A172 (cell line): ENCODE measurements around the gene MAP3K7CL. TPM values are rescaled to one million over a fixed set of nuclear protein-coding genes. Genes with fewer than 3 reads are reported as not detected.

ENCODE experiments used
- DNase-seq: peaks from one replicate; pipeline ENCODE4 v3.0.0-alpha.2; 2015; ENCODE audit warnings: low spot score
- total RNA-seq: library from RNA; depleted of rRNA; stranded (reverse); fragments of >200 nt; shearing (Covaris generic); gene quantifications from 2 replicates; pipeline ENCODE4 v1.2.3, GENCODE V29; 2014; rRNA removed

Gene MAP3K7CL, protein sequence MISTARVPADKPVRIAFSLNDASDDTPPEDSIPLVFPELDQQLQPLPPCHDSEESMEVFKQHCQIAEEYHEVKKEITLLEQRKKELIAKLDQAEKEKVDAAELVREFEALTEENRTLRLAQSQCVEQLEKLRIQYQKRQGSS
- total RNA-seq, result 19.4 and 21.7 TPM in 2 replicates

DNA sequence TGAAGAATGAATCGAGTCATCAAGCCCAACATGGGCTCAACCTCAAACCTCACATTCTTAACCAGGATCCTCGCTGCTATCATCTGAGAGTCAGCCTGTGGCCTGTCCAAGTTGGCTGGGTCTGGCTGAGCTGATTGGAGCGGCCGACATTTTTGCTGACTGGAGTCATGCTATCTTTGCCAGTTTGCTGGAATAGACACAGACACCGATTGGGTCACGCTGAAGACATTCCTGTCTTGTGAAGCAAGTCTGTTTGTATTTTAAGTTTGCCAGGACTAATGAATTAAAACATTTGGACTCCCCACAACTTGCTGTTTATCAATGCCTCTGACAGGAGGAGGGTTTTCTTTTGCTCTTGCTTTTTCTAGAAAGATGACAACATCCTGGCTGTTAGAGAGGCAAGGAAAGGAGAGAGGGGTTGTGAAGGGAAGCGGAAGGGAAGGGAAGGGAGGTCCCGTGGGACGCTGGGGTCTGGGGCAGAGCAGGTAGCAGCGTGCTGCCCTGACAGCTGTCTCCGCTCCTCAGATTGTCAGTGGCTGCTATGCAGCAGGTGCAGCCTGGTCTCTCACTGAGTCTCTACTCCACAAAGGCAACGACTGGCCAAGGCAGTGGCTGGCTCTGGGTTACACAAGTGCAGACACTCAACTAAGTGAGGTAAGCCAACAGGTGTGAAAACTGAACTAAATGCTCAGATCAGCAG lies at the start of gene MAP3K7CL:
TSS of gene MAP3K7CL (plus strand) at position 375 of the 700 bp plus-strand sequence. CDS start 2,701 bp downstream, outside the sequence.
- DNase-seq, result peak; percentile 99

DNA sequence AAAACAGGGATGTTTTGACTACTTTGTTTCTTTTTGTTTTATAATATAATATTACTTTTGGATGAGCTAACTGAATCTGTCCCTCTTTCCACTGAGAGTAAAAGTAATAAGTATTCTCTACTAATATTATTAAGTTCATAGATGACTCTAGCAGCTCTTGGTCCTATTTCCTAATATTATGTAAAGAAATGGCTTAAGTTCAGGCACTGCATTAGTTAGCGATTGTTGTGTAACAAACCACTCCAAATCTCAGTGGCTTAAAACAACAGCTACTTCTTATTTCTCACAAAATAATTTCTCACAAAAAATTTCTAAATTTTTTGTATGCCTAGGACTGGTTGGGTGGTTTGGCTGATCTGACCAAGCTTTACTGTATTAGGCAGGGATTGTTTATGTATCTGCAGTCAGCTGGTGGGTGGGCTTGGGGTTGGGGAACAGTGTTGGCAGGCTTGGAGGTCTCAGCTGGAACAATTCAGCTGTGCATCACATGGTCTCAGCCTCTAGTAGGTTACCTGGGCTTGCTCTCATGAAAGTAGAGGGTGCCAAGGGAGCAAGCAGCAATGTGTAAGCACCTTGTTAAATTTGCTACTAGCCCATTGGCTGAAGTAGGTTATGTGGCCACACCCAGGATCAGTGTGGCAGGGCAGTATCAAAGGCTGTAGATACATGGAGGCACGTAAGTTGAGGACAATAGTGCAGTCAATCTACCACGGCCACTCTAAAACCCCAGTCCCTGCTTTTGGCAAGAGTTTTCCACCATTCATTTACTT lies 48.2 kb upstream of the MAP3K7CL start:
- DNase-seq, result no peak

DNA sequence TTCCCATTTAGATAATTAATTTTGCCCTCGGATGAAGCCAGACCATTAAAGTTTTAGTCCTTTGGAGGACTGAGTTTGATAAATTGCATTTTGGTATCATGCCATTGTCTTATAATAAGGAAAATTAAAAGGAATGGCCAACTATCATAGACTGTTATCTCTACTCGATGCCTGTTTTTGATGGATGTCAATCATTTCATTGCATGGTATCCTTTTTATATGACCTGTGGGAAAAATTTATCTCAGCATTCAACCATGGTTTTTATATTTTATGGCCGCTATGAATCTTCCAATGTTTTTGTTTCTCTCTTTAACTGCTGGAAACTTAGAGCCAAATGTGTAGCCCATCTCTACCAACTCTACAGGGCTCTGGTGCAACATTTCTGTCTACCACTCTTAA lies 47.1 kb upstream of the MAP3K7CL start:
- DNase-seq, result no peak

DNA sequence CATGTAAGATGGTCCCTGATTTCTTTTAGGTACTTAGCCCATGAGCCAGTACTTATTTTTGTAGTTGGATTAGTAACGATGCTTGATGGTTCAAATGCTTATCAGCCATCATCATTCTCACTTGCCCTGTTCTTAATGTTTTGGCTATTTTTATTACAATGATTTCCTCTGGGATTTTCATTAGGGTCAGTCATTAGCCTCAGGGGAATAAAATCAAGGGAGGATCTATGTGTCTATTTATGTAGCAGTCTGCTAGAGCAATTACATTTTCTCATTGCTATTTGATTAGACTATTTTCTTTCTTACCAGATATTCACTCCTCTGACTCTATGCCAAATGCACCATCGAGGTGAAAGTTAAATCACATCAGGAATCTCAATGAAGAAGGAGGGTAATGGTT lies 46.1 kb upstream of the MAP3K7CL start:
- no peak for DNase-seq

DNA sequence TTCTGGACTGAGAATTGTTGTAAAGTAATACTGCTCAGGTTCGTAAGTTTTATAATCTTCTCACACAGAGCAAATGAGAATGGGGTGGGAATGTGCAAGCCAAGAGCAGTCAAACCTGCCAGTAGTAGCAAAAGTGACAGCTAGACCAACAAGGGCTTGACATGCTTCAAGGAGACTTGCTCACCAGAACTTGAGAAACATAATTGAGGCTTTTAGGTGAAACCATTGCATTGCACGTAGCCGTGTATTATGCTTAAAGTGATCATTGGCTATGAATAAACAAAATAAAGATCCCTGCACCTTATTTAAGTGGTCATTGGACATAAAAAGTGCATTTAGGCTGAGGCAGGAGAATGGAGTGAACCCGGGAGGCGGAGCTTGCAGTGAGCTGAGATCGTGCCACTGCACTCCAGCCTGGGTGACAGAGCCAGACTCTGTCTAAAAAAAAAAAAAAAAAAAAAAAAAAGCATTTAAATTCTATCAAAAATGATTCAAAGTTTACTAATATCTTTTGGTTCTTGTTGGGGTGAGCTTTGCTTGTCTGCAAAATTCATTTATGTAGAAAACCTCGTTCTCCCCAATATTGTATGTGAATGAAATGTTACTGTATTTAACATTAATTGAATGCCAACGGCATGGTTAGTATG lies 45.2 kb upstream of the MAP3K7CL start:
- no peak for DNase-seq

DNA sequence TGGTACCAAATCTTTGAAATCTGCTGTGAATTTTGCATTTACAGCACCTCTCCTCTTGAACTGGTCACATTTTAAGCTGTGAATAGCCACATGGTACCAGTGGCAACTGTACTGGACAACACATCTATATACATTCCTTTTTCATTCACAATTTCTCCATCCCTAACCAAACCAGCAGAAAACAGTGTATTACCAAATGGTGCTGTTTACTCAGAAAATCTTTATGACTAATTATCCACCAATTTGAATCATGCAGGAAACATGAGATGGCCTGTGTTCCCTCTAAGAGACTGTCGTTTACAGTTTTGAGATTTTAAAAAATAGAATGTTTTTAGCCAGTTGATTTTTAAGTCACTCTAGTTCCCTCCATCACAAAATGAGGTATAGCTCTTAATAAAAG lies 39.4 kb upstream of the MAP3K7CL start:
- peak; percentile 71 for DNase-seq

DNA sequence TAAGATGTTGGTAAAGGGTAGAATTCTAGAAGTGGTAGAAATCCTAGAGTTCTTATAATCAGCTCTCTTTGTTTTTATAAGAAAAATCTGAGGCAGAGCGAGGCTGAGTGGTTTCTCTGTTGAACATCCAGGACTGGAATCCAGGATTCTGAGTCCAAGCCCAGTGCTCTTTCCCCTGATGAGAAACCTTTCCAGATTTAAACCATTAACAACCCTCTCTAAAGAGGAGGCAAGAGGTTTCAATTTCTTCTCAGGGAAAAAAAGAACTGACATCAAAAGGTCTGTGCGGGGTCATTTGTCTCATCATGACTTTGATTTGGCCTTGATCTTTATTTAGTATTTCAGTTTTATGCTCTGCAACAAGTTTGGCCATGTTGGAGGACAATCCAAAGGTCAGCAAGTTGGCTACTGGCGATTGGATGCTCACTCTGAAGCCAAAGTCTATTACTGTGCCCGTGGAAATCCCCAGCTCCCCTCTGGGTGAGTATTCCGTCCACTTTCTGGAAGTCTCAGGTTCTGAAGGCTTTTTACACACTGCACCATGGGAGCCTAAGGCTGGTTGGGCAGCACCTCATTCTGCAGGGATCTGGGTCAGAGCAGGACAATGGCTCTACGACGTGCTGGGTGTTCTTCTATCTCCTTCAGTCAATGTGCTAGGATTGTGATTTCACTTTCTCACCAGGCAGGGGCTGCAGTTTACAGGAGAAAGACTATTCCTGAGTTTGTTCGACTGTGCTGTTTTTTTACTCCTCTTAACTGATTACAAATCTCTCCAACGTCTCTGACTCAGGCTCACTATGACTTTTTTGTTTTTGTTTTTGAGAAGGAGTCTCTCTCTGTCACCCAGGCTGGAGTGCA lies 38.1 kb upstream of the MAP3K7CL start:
- DNase-seq, result peak; percentile 73

DNA sequence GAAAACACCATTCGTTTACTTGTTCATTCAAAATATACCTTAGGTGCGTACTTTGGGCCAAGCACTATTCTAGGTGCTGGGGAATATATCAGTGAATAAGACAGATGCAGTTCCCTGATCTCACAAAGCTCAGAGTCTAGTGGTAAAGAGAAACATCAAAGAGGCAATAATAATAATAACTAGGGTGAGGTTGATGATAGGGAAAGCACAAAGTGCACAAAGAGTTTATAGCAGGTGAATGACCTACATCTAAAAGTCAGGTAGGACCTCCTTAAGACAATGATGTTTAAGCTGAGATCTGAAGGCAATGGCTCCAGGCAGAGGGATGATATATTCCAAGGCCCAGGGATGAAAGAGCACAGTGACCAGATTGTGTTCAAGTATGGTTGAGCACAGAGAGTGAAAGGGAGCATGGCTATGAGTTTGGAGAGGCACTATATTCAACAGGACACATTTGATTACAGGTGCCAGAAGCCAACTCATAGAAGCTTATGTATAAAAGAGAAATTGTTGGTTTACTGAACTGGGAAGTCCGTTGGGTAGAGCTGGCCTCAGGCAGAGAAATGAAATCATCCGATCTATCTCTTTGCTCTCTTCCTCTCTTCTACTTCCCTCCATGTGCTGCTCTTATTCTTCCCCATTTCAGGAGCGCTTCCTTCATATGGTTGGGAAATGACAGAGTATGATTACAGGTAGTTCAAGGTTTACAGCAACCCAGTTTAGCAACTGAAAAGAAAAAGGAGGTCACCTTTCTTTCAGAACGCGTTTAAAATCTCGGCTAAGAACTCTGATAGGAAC lies 34.0 kb upstream of the MAP3K7CL start:
- no peak for DNase-seq

DNA sequence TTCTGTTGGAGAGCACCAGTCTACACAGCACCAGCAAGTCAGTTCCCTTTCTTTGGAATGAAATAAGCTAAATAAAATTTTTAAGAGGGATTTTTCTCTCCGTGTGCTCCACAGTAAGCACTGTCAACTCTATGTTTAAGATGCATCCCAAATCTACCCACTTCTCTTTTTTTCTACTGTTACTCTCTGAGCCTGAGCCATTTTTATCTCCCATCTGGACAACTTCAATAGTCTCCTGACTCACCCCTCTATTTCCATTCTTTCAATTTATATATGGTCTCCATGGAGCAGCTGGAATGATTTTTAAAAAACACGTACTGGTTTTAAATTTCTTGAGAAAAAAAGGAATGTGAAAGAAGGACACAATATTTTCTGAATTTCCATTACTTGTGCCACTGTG lies 32.3 kb upstream of the MAP3K7CL start:
- no peak for DNase-seq

DNA sequence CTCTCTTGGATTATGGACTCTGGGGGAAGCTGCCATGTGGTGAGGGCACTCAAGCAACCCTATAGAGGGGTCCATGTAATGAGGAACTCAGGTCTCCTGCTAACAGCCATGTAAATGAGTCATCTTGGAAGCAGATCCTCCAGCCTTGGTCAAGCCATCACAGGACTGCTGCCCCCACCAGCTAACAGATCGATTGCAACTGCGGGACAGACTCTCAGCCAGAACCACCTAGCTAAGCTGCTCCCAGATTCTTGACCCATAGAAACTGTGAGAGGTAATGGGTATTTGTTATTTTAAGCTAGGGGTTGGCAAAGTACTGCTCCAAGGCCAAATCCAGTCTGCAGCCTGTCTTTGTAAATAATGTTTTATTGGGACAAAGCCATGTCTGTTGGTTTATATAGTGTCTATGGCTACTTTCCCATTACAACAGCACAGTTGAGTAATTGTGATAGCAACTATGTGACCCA lies 27.6 kb upstream of the MAP3K7CL start:
- no peak for DNase-seq

DNA sequence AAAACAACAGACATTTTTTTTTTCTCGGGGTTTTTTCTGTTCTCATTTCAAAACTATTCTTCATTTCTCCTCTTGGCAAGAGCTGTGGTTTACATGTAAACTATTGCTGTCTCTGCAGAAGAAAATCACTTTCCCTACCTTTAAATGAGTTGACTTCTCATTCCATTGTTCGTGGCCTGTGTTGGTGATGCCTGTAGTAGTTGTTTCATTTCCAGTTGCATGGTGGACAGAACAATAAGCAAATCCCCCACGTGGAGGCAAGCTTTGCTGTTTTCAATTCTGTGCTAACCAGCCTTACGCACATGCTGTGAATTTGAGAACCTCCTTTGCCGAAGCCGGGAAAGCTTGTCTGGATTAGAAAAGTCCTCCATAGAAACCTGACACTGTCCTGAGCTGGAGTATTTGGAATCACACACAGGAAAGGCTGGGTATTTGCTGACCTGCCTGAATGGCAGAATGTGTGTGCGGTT lies 26.2 kb upstream of the MAP3K7CL start:
- no peak for DNase-seq

DNA sequence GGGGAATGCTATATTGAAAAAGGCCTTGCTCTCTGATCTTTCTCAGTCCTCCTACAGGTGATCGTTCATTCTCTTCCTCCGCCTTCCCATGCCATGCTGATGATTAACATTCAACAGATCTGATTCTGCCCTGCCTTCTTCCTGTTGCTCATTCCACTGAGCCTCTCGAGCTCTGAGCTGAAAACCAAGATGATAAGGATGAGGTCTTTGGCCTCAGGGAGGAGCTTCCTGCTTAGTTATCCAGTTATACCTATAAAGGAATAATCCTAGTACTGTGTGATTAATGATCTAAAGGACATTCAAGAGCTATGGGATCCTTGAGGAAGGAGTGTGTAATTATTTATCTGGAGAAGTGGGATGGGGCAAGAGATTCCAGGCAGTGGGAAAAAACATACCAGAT lies 25.2 kb upstream of the MAP3K7CL start:
- DNase-seq, result peak; percentile 92

DNA sequence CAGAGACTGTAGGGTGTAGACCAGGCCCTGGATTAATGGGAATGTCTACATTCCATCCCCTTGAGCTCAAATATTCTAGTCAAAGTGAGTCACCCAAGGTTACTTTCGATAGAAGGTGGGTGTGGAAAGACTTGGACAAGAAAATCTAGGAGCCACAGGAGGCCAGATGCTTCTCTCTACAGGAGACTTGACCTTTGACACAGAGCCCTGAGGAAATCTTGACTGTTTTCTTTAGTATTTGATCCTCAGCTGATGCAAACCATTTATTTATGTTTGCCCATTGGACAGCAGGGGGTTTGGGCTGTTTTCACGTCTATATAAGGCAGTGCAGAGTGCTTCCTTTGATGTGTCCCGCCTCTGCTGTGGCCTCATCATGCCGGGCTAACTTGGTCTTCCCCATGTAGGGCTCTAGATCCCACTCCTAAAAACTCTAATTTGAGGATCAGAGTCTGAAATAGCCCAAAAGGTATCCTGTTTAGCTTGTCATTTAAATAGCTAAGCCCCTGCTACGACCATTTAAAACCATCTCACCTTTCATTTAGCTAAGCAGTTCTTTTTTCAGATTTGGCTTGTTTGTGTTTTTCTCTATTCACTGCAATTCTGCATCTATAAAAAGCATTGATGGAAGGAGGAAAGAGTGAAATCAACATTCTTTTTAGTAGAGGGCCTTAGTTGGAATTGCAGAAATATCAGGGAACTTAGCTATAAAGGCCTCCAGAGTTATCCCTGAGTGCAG lies 15.5 kb upstream of the MAP3K7CL start:
- DNase-seq, result peak; percentile 93

DNA sequence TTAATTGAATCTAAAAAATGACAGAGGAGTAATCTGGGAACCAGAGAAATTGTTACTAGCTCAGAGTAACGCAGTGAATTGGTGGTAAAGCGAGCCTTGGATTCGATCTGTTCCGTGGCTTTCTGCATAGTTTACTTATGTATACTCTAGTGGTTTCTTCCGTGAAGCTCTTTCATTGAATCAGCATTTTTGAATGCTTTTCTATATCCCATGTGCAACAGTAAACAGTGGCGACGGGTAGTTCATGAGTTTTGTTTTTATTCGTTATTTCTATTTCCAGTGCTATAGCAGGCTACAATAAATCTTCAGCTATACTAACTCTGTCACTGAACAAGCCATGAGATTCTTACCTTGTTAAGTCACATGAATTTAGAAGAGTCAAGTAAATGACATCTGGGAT lies 14.5 kb upstream of the MAP3K7CL start:
- no peak for DNase-seq

DNA sequence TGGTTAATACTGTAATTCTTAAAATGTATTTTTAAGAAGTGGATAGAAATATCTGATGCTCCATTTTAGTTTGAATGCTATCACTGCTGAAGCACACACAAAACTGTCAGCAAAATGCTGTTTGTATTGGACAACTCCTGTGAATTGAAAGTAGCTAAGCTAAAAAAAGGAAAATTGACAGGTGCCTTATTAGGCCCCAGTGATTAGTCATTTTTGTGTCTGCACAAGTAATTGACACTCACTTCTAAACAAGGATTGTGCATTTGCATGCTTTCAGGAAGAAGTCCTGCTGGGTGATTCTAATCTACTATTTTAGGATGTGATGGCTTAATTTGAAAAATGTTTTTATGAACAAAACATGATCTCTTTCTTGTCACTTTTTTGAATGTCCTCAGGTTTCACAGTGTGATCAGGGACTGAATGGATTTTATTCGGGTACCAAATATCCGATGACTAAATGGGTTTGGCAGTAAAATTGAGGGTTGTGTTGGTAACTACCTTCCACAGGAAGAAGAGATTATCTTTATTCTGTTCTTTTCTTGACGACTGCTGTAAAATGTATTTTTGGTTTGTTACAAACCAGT lies 13.0 kb upstream of the MAP3K7CL start:
- no peak for DNase-seq

DNA sequence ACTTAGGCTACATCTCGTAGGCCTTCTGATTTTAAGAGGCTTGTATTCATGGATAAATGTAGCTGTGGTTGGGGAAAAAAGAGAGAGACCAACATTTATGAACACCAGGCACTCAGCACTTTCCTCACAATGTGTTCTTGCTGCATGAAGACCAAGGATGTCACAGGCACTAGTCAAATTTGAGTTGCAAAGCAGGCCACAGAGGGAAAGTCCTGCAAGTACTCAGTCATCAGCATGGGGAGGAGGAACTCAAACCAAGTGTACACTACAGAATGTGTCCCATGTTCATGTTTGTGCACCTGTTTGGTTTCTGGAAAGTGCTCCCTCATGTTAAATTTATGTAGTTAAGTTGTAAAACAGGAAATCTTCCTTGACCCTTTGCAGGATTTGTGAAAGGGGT lies 8.7 kb upstream of the MAP3K7CL start:
- no peak for DNase-seq

DNA sequence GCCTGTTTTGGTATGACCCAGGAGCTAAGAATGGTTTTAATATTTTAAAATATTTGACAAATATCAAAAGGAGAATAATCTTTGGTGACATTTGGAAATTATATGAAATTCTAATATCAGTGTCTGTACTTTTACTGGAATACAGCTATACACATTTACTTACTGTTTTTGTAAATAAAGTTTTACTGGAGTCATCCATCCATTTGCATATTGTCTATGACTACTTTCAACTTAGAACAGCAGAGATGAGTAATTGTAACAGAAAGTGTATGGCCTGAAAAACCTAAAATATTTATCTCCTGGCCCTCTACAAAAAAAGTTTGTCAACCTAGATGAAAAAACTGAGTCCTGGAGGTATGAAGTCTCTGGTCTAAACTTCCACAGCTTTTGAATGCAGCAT lies 5.8 kb upstream of the MAP3K7CL start:
- DNase-seq, result no peak

DNA sequence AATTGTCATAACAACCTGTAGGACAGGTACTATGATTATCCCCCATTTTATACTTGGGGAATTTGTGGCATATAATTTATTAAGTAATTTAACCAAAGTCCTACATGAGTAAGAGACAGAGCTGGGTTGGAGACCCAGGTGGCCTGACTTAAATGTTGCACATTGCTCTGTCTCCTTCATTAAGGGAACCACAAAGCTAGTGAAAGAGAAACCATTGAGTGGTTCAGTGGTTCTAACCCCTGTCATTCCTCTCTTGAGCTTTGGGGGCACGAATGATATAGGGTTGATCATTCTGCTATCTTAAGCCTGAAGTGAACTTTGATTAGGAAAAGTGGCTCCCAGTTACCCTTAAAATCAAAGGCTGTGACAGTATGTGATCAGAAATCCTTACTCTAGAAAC lies 5.3 kb upstream of the MAP3K7CL start:
- no peak for DNase-seq

DNA sequence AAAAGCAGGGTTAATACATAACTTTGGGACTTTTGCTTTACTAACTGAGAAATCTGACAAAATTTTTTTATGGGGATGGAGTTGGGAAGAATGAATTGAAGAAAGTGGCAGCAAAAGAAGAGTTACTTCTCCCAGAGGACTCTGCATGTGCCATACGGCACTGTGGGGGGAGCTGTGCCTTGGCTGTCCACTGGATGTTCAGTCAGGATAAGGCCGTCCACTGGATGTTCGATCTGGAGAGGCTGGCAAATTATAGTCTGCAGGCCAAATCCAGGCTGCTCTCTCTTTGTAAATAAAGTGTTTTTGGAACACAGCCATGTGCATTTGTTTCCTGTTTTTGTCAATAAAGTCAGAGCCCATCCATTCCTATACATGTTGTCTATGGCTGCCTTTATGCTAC lies 4.5 kb upstream of the MAP3K7CL start:
- no peak for DNase-seq
